ENCODE measurements around the gene ZNF23. TPM values are rescaled to one million over a fixed set of nuclear protein-coding genes. Genes with fewer than 3 reads are reported as not detected.

ZNF23 gene
- total RNA-seq, 2 donors from 2014 or later: 4.4 to 5.3 TPM

DNA sequence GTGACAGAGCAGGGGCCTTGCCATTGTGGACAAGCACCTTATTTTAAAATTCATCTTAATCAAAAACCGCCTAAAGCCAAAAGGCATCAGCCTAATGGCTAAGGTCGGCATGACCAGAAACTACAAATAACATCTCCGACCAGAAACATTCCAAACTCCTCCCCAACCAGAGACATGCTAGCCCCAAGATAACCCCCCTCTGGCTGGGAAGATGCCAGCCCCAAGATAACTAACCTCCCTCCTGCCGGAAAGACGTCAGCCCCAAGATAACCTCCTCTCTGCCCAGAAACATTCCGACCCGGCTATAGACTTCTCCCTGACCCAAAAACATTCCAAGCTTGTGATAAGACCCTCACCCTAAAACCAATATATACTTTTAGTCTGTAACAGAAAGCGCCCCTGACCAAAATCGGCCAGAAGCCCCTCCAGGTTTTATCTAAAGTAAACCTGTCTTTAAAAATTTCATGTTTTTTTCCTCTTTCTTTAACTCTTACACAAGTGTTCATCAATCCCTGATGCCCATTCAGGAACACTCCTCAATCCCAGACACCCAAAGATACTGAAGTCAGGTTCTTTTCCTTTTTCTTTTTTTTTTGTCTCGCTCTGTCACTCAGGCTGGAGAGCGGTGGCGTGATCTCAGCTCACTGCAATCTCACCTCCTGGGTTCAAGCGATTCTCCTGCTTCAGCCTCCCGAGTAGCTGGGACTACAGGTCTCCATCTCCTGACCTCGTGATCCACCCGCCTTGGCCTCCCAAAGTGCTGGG is 52.9 kb downstream of the ZNF23 start:
- WGBS, 2 donors: 27 to 29% methylated on average over 14 to 16 of the region's 16 CpGs
- ATAC-seq (no peak), DNase-seq (no peak)
- no peaks in the 10 kb centered on the region for H3K27me3 ChIP-seq
- no peaks in the 10 kb centered on the region for H3K9me3 ChIP-seq
- H3K4me3 ChIP-seq: no peak overlapping the region
- peaks cover 13% of the 10 kb centered on the region for H3K4me1 ChIP-seq
- H3K27ac ChIP-seq: no peak overlapping the region
- H3K36me3 ChIP-seq (replicated peaks in 1 of 2; ENCODE audit: insufficient read depth in 1 of 2, low read depth in 2 of 2): no peaks in the 10 kb centered on the region
- intact Hi-C loops (cut with DNase I): no loop called here
- TF ChIP-seq, protein P1, sequence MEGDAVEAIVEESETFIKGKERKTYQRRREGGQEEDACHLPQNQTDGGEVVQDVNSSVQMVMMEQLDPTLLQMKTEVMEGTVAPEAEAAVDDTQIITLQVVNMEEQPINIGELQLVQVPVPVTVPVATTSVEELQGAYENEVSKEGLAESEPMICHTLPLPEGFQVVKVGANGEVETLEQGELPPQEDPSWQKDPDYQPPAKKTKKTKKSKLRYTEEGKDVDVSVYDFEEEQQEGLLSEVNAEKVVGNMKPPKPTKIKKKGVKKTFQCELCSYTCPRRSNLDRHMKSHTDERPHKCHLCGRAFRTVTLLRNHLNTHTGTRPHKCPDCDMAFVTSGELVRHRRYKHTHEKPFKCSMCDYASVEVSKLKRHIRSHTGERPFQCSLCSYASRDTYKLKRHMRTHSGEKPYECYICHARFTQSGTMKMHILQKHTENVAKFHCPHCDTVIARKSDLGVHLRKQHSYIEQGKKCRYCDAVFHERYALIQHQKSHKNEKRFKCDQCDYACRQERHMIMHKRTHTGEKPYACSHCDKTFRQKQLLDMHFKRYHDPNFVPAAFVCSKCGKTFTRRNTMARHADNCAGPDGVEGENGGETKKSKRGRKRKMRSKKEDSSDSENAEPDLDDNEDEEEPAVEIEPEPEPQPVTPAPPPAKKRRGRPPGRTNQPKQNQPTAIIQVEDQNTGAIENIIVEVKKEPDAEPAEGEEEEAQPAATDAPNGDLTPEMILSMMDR (IDR thresholded peaks at IDR 0.05): no peak
- TF ChIP-seq POLR2A (IDR thresholded peaks at IDR 0.05): no peak

DNA sequence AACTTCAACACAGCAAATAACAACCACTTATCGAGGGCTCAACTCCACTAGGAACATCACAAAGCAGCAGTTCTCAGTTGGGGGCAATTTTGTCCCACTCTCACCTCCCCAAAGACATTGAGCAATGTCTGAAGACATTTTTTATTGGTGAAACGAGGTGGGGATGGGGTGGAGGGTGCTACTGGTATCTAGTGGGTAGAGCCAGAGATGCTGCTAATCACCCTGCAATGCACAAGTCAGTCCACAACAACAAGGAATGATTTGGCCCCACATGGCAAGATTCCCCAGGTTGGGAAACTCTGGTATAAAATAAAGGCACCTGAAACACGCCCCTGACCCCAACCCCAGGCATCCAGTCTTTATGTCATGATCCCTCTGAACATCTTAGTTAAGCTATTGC is 53.5 kb downstream of the ZNF23 start:
- H3K36me3 ChIP-seq (replicated peaks in 1 of 2; ENCODE audit: insufficient read depth in 1 of 2, low read depth in 2 of 2): no peaks in the 10 kb centered on the region
- no peak for TF ChIP-seq POLR2A (IDR thresholded peaks at IDR 0.05)
- TF ChIP-seq, protein P1 (IDR thresholded peaks at IDR 0.05): no peak
- no peak overlapping the region for H3K4me3 ChIP-seq
- intact Hi-C loops (cut with DNase I): no loop called here
- WGBS, 2 donors: 0 to 23% methylated on average over 3 of the region's 3 CpGs
- DNase-seq: no peak
- no peak overlapping the region for H3K27ac ChIP-seq
- H3K9me3 ChIP-seq: no peaks in the 10 kb centered on the region
- H3K4me1 ChIP-seq: peaks cover 13% of the 10 kb centered on the region
- ATAC-seq: no peak
- H3K27me3 ChIP-seq: no peaks in the 10 kb centered on the region

DNA sequence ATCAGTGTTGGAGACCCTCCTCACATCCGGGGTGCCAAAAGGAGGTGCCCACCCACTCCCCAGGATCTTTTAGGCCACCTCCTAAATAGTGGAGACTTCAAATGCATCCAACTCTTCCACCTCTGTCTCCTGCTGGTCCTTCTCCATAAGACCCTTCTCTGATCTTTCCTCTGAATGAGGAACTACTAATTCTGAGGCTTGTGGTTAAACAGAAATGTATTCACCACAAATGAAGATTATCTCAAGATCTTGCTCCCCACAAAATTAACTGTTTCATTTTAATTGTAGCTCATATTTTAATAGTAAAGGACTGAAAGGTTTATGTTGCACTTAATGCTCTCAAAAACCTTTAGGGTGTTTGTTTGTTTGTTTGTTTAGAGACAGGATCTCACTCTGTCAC is 54.3 kb downstream of the ZNF23 start:
- Histone ChIP-seq H3K36me3 (replicated peaks in 1 of 2; ENCODE audit: insufficient read depth in 1 of 2, low read depth in 2 of 2) (no peaks in the 10 kb centered on the region), H3K27me3 (no peaks in the 10 kb centered on the region), H3K27ac (no peak overlapping the region), H3K4me3 (no peak overlapping the region), H3K9me3 (no peaks in the 10 kb centered on the region), H3K4me1 (peaks cover 11% of the 10 kb centered on the region)
- no peak for DNase-seq
- WGBS, 2 donors: 20 to 45% methylated on average over 1 of the region's 1 CpG
- TF ChIP-seq POLR2A (IDR thresholded peaks at IDR 0.05): no peak
- TF ChIP-seq, protein P1 (IDR thresholded peaks at IDR 0.05): no peak
- no peak for ATAC-seq
- intact Hi-C loops (cut with DNase I): no loop called here

DNA sequence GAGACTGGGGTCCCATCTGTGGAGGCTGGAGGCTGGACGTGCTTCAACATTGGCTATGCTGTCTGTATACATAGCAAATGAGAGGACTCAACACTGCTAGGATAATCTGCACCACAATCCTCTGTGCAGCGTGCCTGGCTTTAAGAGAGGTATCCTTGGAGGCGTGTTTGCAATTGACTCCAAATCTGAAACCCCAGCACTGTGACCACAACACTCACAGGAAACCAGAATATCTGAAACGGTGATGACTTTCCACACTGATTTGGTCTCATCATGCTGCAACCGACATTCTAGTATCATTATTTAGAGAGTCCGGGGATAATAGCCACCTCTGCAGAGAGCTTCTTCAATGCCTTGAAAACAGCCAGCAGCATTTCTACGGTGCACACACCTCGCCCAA is 55.3 kb downstream of the ZNF23 start:
- no peaks in the 10 kb centered on the region for H3K9me3 ChIP-seq
- no peak overlapping the region for H3K4me3 ChIP-seq
- TF ChIP-seq, protein P1 (IDR thresholded peaks at IDR 0.05): no peak
- no peak for TF ChIP-seq POLR2A (IDR thresholded peaks at IDR 0.05)
- no peak for ATAC-seq
- H3K27ac ChIP-seq: no peak overlapping the region
- 48 to 57% methylated on average over 8 of the region's 8 CpGs for WGBS, 2 donors
- intact Hi-C loops (cut with DNase I): no loop called here
- H3K36me3 ChIP-seq (replicated peaks in 1 of 2; ENCODE audit: insufficient read depth in 1 of 2, low read depth in 2 of 2): no peaks in the 10 kb centered on the region
- H3K4me1 ChIP-seq: peaks cover 4% of the 10 kb centered on the region
- no peak for DNase-seq
- H3K27me3 ChIP-seq: no peaks in the 10 kb centered on the region

DNA sequence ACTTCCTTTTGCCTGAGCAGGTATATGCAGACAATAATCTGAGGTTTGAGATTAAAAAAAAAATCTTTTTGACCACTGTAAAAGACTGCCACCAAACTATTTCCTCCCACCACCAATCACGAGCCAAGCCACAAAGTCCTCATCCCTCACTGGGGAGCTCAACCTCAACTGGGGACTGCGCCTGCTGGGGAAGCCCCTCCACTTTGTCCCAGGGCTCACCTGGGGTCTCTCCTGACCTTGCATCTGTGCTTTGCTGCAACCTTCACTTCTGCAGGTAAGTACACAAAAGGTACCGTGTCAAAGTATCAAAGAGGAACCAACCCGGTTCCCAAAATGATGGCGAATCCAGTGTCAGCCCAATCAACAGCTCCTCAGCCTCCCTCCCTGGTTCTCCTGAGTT is 55.7 kb downstream of the ZNF23 start:
- no peak for ATAC-seq
- WGBS, 2 donors: 59 to 60% methylated on average over 5 of the region's 5 CpGs
- Histone ChIP-seq H3K27ac (no peak overlapping the region), H3K27me3 (no peaks in the 10 kb centered on the region), H3K4me3 (no peak overlapping the region), H3K9me3 (no peaks in the 10 kb centered on the region), H3K4me1 (peaks cover 4% of the 10 kb centered on the region), H3K36me3 (replicated peaks in 1 of 2; ENCODE audit: insufficient read depth in 1 of 2, low read depth in 2 of 2) (no peaks in the 10 kb centered on the region)
- intact Hi-C loops (cut with DNase I): no loop called here
- TF ChIP-seq, protein P1 (IDR thresholded peaks at IDR 0.05): no peak
- no peak for TF ChIP-seq POLR2A (IDR thresholded peaks at IDR 0.05)
- DNase-seq: no peak

All from body of pancreas (tissue), 4 donors.